GM19468 (cell line): ENCODE data around the gene FHAD1.

ENCODE experiments used
- ATAC-seq: cut with Tn5 transposase; IDR thresholded peaks from one replicate; pipeline ENCODE4 v1.9.1; 2021; ENCODE audit warnings: mild to moderate bottlenecking, moderate library complexity, moderate number of reproducible peaks; ENCODE audit not compliant: unreplicated experiment; ENCODE audit errors: extremely low read depth

FHAD1 gene

GRCh38 chr1:15246960-15247614 is at the start of gene FHAD1:
TSS of gene FHAD1 (plus strand) at chr1:15247223. CDS start at chr1:15251785, 4,562 bp downstream.
- no peak for ATAC-seq

GRCh38 chr1:15197591-15198447 is 49.2 kb upstream of the FHAD1 start:
- ATAC-seq = no peak

- ATAC-seq = no peak
Measured at GRCh38 chr1:15198684-15199083, 48.3 kb upstream of the FHAD1 start.

- ATAC-seq = no peak
Measured at GRCh38 chr1:15201221-15201620, 45.8 kb upstream of the FHAD1 start.

GRCh38 chr1:15201849-15202551 is 45.0 kb upstream of the FHAD1 start:
- ATAC-seq = no peak

GRCh38 chr1:15204931-15205330 is 42.1 kb upstream of the FHAD1 start:
- ATAC-seq = no peak

- no peak for ATAC-seq
Measured at GRCh38 chr1:15205586-15206346, 41.3 kb upstream of the FHAD1 start.

GRCh38 chr1:15206418-15207030 is 40.5 kb upstream of the FHAD1 start:
- ATAC-seq = no peak

- ATAC-seq = no peak
Measured at GRCh38 chr1:15207031-15207828, 39.8 kb upstream of the FHAD1 start.

- no peak for ATAC-seq
Measured at GRCh38 chr1:15207829-15208429, 39.1 kb upstream of the FHAD1 start.

GRCh38 chr1:15210651-15211375 is 36.2 kb upstream of the FHAD1 start:
- no peak for ATAC-seq

GRCh38 chr1:15211424-15211823 is 35.6 kb upstream of the FHAD1 start:
- no peak for ATAC-seq

- ATAC-seq = no peak
Measured at GRCh38 chr1:15212216-15212953, 34.6 kb upstream of the FHAD1 start.

GRCh38 chr1:15212954-15213291 is 34.1 kb upstream of the FHAD1 start:
- no peak for ATAC-seq

GRCh38 chr1:15213341-15213821 is 33.6 kb upstream of the FHAD1 start:
- no peak for ATAC-seq

GRCh38 chr1:15214527-15214926 is 32.5 kb upstream of the FHAD1 start:
- ATAC-seq = no peak

- no peak for ATAC-seq
Measured at GRCh38 chr1:15215116-15215515, 31.9 kb upstream of the FHAD1 start.
